SU-DHL-6 (cell line): ENCODE results near the gene HDAC5.

Source experiments
- CTCF ChIP-seq: fragments of 200-600 bp; sonication (generic); IDR thresholded peaks from one replicate; pipeline ENCODE4 v1.5.1; 2017; ENCODE audit warnings: antibody characterized with exemption, mild to moderate bottlenecking, low read length, moderate library complexity; ENCODE audit not compliant: insufficient read depth, poor library complexity, severe bottlenecking
- EZH2phosphoT487 ChIP-seq: fragments of 200-600 bp; sonication (generic), shearing (Covaris generic); conservative IDR thresholded peaks from 2 replicates; pipeline ENCODE4 v1.6.1; 2018; ENCODE audit warnings: mild to moderate bottlenecking, antibody characterized with exemption, low read length, moderate library complexity, mixed read lengths

- TF ChIP-seq CTCF (no peak), EZH2phosphoT487 (no peak)
Measured at GRCh38 chr17:44071198-44071520, 52.3 kb downstream of the HDAC5 start.
